HL-60 (cell line): Measurements from ENCODE around the gene CBR3.
"Not testable (repeated sequence)": the region's sequence is repeated elsewhere in the genome, so short reads cannot be mapped to it uniquely, and the experiment has no call there.

ENCODE experiments used
- CTCF ChIP-seq: IDR thresholded peaks from one replicate; pipeline ENCODE4 v1.5.1; 2011; ENCODE audit warnings: low read length, control low read depth, inconsistent platforms; ENCODE audit not compliant: insufficient read depth
- GABPA ChIP-seq: IDR thresholded peaks from 2 replicates; pipeline ENCODE4 v1.6.1; 2012; ENCODE audit warnings: low read depth
- POLR2AphosphoS5 ChIP-seq: IDR thresholded peaks from 2 replicates; pipeline ENCODE4 v1.6.1; 2012; ENCODE audit warnings: low read depth
- REST ChIP-seq: IDR thresholded peaks from 2 replicates; pipeline ENCODE4 v1.6.1; 2012; ENCODE audit warnings: low read depth; ENCODE audit not compliant: insufficient replicate concordance
- SPI1 ChIP-seq: IDR thresholded peaks from 2 replicates; pipeline ENCODE4 v1.6.1; 2012; ENCODE audit warnings: low read depth, mild to moderate bottlenecking, borderline replicate concordance

GRCh38 chr21:36099695-36100211, 35.1 kb upstream of the CBR3 start:
- TF ChIP-seq CTCF, REST, GABPA, POLR2AphosphoS5, SPI1: not testable (repeated sequence)
